ENCODE data around the gene GBP5.
"Not testable (repeated sequence)": the region's sequence is repeated elsewhere in the genome, so short reads cannot be mapped to it uniquely, and the experiment has no call there.

GBP5 gene, protein sequence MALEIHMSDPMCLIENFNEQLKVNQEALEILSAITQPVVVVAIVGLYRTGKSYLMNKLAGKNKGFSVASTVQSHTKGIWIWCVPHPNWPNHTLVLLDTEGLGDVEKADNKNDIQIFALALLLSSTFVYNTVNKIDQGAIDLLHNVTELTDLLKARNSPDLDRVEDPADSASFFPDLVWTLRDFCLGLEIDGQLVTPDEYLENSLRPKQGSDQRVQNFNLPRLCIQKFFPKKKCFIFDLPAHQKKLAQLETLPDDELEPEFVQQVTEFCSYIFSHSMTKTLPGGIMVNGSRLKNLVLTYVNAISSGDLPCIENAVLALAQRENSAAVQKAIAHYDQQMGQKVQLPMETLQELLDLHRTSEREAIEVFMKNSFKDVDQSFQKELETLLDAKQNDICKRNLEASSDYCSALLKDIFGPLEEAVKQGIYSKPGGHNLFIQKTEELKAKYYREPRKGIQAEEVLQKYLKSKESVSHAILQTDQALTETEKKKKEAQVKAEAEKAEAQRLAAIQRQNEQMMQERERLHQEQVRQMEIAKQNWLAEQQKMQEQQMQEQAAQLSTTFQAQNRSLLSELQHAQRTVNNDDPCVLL

DNA sequence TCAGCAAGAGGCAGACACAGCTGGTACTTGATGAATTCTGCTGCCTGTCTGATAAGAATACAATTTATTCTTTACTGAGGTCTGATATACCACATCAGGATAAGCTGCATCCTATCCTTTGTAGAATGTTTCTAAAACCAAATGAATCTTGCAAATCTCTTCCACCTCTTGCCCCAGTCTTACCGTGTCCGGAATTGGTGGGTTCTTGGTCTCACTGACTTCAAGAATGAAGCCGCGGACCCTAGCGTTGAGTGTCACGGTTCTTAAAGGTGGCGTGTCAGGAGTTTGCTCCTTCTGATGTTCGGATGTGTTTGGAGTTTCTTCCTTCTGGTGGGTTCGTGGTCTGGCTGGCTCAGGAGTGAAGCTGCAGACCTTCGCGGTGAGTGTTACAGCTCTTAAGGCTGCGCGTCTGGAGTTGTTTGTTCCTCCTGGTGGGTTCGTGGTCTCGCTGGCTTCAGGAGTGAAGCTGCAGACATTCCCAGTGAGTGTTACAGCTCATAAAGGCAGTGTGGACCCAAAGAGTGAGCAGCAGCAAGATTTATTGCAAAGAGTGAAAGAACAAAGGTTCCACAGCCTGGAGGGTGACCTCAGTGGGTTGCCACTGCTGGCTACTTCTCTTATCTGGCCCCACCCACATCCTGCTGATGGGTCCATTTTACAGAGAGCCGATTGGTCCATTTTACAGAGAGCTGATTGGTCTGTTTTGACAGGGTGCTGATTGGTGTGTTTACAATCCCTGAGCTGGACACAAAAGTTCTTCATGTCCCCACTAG, at the start of gene GBP5:
TSS of gene GBP5 (minus strand) at position 592 of the 773 bp plus-strand sequence. CDS start 3,305 bp downstream, outside the sequence.
- not testable (repeated sequence) for DNase-seq

DNA sequence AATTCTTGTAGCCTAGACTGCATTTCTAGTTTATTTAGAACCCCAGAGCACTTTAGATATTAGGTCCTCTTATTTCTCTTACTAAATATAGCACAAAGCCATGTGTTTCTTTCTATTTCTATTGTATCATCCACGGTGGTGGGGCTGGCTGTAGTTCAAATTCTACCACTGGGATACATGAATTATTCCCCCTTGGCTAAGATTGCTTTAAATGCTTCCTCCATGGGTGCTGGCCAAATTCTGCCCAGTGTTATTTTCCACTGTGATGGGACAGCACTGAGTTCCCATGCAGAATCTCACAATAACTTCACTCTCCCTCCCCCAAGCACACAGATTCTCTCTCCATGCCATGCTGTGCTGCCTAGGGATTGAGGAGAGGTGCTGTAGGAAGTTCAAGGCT, 49.7 kb upstream of the GBP5 start:
- DNase-seq, result no peak

DNA sequence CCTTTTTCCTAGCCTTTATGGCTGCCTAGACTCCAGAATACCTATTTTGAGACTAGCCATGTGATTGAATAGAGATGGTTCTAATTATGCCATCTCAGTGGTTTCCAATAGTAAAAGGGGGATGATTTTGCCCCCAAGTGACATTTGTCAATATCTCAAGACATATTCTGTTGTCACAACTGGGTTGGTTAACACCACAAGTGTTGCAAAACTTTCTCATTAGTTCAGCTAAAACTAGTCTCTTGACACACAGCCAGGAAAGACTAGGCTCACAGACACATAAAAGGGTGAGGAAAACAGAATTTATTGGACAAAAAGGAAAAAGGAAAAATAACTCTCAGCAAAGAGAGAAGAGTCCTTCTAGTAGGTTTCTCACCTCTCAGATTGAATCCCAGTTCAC, 39.9 kb upstream of the GBP5 start:
- no peak for DNase-seq

DNA sequence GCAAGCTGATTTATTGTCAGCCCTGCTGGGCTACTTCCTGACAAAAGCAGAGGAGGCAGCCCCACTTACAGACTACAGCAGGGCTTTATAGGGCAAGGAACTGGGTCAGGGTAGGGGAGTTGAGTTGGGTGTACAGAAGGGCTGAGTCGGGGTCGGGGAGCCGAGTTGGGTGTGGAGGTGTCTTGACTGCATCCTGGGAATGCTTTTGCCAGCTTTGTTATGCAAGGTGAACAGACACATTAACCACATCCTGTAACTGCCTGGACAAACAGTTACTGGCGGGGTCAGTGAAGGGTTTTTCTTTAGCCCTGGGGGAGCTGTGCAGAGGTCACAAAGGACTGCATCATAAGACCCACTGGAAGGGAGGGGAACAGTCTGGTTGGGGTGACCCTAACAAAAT, 39.1 kb upstream of the GBP5 start:
- no peak for DNase-seq

DNA sequence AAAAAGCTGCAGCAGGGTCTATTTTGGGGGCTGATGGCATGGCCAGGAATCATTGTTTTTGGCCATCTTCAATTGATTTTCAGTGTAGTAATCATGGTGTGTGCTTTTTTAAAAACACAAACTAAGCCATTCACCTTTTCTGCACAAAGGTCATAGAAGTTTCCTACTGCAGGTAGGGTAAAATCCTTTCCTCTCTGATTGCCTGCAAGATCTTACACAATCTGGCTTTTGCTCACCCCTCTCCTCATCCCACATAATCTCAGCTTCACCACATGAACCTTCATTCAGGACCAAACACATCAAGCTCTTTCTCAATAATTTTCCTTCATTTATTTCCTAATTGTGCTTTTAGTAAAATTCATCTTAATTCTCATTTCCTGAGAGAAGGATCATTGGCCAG, 38.3 kb upstream of the GBP5 start:
- DNase-seq, result no peak

DNA sequence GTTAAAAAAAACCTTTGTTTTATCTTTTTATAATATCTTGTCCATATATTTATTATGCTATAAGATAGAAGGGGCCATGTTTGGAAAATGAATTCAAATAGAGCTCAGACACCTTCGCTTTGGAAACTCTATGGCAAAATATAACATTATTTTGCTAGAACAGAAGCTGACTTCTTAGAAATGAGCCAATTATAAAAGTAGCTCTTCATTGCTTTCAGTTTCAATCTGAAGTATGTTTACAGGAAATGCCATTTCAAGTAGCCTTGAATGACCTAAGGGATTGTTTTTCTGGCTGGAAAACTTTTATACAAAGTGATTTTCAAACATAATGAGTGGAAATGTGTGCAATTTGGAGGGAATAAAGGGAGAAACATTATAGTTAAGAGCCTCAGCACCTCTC, 37.8 kb upstream of the GBP5 start:
- no peak for DNase-seq

DNA sequence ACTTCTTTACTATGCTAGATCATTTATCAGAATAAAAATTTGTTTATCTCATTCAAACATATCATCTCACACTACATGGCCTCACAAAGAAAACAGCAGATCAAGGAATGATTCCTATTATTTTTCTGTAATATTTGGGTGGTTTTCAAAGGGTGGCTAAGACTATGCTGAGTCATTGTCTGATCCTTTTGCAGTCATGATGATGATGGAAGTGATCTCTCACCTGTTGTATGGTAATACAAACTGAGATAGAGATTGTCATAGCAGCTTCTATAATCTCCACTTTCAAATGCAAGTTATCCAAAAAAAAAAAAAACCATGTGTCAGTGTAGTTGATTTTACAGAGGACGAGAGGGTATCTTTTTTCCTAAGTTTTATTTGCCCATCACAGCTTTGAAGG, 37.2 kb upstream of the GBP5 start:
- DNase-seq, result no peak

DNA sequence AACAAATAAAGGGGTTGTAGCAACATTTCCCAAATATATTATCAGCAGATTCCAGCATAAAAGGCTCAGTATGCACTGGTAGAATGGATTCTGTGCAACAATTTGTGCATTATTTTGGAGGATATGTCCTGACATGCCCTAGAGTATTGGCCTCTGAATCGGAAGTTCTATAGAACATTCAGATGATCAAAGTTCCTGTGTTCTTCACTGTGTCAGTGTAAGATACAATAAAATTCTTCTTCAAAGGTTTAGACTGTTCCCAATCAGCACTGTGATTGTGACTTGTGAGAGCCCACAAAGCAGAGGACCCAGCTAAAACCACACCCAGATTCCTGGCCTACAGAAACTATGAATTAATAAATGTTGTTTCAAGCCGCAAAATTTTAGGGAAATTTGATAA, 33.6 kb upstream of the GBP5 start:
- DNase-seq, result no peak

DNA sequence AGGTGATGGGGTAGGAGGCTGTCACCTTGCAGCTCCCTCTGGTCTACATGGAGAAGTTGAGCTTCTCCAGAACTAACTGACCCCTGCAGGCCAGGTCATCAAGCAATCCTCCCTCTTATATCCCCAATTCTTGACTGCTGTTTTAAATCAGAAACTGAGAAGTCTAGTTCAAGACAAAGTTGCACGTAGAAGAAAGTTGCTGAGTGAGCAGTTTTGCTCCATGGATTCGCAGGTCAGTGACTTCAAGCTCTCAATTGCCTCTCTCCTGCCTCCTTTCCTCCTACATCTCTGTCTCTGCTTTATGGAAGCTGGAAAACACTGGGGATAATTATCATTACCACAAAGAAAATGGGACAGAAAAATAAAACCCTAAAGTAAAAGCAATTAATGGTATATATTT, 32.8 kb upstream of the GBP5 start:
- DNase-seq, result no peak

DNA sequence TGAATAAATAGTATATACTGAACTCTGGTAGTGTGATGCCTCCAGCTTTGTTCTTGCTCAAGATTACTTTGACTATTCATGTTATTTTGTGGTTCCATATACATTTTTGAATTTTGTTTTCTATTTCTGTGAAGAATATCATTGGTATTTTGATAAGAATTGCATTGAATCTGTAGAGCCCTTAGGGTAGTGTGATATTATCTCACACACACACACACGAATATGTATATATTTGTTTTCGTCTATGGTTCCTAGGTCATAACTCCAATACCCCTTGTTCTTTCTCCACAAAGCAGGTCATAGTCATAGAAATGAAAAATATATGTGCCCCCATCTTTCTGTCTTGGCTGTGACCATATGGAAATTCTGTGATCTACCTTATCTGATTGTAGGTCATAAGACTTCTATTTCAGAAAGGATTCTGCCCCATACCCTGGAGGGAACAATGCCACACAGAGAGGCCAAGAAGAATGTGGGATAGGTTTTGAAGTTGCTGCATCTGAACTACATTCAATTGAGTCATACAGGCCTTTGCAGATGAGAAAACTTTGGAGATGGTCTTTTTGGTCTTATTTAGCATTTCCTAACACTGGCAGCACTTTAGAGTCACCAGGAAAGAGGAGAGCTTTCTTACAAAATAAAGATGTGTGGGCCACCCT, 32.0 kb upstream of the GBP5 start:
- DNase-seq, result no peak

DNA sequence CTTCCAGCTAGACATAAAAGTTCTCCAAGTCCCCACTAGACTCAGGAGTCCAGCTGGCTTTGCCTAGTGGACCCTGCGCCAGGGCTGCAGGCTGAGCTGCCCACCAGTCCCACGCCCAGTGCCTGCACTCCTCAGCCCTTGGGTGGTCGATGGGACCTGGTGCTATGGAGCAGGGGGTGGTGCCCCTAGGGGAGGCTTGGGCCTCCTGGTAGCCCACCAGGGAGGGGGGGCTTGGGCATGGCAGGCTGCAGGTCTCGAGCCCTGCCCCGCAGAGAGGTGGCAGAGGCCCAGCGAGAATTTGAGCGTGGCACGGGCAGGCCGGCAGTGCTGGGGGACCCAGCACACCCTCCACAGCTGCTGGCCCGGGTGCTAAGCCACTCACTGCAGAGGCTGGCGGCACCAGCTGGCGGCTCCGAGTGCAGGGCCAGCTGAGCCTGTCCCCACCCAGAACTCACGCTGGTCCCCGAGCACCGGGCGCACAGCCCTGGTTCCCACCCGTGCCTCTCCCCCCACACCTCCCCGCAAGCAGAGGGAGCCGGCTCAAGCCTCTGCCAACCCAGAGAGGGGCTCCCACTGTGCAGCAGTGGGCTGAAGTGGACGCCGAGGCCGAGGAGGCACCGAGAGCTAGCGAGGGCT, 30.2 kb upstream of the GBP5 start:
- no peak for DNase-seq

DNA sequence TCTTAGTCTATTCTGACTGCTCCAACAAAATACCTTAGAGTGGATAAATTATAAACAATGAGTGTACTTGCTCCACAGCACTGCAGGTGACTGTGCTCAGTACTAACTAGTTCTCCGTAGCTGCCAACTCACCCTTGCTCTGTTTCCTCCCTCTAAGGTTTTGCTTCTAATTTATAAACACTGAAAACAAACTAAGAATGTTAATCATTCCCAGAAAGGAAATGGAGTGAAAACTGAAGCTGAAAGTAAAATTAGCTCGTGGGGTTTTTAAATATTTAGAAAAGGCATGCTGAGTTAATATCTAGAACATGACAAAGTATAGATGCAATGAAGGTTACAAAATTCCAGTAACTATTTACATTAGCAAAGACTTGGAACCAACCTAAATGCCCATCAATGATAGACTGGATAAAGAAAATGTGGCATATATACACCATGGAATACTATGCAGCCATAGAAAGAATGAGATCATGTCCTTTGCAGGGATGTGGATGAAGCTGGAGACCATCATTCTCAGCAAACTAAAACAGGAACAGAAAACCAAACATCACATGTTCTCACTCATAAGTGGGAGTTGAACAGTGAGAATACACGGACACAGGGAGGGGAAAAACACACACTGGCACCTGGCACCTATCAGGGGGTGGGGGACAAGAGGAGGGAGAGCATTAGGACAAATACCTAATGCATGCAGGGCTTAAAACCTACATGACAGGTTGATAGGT, 27.2 kb upstream of the GBP5 start:
- DNase-seq, result not testable (repeated sequence)

DNA sequence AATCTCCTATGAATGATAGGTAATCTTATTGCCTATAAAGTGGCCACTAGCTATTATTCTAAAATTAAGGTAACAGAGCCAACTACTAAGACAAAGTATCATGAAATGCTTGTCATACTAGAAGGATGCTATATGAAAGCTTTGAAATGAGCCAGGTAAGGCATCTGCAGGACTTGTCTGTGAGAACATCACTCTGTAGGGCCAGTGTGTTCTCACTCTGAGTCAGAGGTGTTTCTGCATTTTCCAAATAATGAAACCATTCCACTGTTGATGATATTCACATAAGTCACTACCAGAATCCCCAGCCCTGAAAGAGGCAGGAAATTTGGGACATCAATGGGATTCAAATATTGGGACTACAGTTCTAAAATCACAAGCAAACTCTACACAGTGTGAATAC, 25.8 kb upstream of the GBP5 start:
- no peak for DNase-seq

DNA sequence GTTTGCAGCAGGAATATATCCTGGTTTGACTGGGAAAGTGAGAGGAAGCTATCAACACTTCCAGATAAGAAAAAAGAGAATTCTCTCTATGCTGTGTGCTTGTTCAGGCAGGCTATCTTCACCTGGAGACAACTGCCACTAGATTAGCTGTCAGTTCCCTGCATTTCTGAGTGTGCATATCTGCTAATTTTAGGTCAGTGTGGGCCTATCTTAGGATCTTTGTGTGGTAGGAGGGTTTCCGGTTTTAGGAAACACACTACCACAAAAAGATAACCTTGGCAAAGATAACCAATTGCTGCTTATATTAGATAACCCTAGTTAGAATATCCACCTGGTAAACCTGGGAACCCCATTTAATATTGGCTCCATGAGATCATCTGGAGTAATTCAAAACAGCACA, 22.5 kb upstream of the GBP5 start:
- DNase-seq, result peak; percentile 50 to 61

DNA sequence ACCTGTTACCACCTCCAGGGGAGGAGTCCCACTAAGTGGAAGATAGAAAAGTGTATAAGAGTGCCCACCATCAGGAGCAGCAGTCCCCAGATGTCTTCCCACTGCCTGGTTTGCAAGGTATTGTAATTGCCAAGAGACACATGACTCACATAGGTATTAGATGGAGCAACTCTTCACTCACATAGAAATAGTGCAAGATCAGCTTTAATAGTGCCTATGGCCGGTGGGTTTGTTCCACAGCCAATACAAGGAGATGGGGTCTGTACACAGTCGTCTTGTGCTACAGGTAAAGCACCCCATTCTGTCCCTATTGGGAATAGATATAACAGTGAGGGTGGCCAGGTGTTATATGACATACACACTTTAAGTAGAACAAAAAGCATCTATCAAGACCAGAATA, 18.6 kb upstream of the GBP5 start:
- no peak for DNase-seq

DNA sequence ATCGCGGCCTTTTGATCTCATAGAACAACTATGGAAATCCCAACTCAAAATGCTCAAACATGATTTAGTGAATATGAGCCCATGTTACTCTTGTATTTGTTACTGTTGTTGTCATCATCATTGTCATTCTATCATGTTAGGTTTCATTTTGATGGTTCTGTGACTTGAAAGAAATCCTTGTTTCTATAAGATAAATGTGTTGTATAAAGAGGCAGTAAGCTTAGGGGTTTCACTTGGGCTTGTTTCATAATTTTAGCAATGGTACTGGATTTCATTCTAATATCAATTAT, 15.3 kb upstream of the GBP5 start:
- DNase-seq, result no peak

DNA sequence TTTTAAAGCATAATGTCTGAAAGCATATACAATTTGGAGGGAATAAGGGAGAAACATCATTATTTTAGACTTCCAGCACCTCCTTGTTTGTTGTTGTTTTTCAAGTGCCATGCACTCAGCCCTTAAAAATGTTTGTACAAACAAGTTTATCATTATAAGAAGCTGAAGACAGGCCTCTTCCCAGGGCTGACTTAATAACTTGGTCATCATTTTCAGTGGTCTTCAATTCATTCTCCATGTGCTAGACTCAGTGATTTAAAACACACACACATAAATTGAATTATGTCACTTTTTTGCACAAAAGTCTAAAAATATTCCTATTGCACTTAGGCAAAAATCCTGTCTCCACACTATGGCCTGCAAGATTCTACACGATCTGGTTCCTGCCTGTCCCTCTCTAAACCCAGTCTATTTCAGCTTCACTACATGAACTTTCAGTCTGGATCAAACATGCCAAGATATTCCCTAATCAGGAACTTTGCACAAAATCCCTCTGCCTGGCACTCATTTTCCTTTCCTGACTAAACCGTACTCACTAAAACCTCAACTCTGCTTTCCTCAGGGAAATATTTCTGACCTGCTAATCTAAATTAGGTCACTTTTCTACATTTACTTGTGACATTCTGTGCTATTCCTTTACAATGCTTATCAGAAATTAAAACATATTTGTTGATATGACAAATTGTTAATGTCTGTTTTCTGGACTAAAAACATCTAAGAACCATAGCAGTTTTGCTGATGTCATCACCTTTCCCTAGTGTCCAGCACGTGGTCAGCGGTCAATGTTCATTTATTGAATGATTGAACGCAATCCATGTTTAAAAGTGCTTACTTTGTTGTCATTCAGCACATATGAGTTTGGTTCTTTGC, 14.8 kb upstream of the GBP5 start:
- no peak for DNase-seq

DNA sequence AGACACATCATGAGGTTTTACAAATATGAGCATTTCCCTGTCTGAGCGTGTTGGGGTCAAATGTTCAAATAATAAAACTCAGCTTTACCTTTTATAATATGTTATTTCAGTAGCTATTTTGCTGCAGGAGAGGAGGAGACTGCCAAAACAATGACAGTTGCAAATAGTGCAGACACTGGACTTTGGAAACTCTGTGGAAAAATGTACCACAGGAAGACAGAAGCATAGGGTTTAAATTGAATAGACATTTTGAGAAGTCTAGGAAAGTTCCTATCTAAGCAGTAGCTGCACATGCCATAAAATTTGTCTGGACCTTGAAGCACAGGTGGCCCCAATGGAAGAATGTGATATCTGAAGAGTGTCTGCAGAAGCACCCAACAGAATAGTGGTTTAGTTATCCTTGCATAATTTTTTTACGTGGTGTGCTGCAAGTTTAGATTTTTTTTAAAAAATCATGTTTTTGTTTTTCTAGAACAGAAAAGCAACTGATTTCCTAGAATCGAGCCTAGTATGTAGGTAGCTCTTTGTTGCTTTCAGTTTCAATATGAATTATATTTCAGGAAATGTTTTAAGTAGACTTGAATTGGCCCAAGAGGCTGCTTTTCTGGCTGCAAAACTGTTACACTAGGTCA, 14.0 kb upstream of the GBP5 start:
- DNase-seq, result no peak

DNA sequence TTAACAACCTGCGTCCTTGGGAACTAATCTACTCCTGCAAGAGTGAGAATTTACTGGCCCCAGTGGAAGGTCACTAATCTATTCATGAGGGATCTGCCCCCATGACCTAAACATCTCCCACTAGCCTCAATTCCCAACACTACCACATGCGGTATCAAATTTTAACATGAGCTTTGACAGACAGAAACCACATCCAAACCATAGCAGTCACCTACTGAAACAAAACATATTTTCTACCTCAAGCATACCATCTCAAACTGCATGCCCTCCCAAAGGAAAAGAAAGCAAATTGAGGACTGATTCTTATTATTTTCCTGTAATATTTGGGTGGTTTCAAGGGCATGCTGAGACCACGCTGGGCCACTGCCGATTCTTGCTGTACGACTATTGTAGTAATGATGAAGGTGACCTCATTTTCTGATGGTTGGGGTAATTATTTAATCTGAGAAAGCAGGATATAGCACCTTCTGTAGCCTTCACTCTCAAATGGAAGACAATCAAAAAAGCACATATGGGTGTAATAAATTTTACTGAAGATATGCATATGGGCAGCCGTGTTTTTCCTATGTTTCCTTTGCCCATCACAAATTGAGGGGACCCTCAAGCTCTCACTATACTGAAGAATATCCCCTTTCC, 13.2 kb upstream of the GBP5 start:
- no peak for DNase-seq

DNA sequence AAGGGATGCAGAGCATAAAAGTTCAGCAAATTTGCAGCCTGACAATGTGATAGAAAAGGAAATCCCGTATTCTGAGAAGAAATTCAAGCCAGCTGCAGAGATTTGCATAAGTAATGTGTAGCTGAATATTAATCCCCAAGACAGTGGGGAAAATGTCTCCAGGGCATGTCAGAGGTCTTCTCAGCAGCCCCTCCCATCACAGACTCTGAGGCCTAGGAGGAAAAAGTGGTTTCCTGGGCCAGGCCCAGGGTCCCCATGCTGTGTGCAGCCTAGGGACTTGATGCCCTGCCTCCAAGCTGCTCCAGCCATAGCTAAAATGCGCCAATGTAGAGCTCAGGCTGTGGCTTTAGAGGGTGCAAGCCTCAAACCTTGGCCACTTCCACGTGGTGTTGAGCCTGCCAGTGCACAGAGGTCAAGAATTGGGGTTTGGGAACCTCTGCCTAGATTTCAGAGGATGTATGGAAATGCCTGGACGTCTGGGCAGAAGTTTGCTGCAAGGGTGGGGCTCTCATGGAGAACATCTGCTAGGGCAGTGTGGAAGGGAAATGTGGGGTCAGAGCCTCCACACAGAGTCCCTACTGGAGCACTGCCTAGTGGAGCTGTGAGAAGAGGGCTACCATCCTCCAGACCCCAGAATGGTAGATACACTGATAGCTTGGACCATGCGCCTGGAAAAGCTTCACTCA, 11.6 kb upstream of the GBP5 start:
- DNase-seq, result not testable (repeated sequence)

All from Kasumi-1 (cell line).